HG02571 (cell line): ENCODE data around the gene KANTR.

Experiments
- ATAC-seq: cut with Tn5 transposase; IDR thresholded peaks from one replicate; pipeline ENCODE4 v1.9.1; 2021; ENCODE audit warnings: mild to moderate bottlenecking, moderate library complexity; ENCODE audit not compliant: unreplicated experiment

The KANTR gene

GRCh38 chrX:53080628-53081580, 13.0 kb upstream of the KANTR start:
- ATAC-seq = no peak

DNA sequence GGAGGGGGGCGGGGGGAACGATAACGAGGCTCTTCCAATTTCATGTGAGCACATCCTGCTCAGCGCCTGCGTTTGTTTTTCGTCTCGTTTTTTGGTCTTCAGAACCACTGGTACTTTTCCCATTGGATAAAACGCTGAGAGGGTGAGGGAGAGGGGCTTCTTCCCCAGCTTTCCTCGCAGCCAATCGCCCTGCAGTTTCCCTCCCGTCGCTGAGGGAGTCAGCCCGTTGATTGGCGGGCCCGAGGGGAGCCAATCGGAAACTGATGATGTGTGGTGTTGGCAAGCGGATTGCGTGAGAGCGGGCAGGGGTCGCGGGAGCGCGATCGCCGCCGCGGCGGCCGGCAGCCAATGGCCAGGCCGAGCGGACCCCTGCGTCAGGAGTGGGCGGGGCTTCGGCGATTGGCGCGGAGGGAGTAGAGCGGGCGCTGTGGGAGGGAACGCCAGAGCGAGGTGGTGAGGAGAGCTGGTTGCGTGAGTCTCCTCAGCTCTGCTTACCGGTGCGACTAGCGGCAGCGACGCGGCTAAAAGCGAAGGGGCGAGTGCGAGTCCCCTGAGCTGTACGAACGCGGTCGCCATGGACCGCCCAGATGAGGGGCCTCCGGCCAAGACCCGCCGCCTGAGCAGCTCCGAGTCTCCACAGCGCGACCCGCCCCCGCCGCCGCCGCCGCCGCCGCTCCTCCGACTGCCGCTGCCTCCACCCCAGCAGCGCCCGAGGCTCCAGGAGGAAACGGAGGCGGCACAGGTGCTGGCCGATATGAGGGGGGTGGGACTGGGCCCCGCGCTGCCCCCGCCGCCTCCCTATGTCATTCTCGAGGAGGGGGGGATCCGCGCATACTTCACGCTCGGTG, 11.8 kb upstream of the KANTR start, which contains the start of gene TSPYL2:
TSPYL2 (plus strand) TSS at position 443 of the 848 bp plus-strand sequence; CDS start at position 575, 132 bp downstream.
- ATAC-seq = peak; percentile 91

GRCh38 chrX:53082773-53083616, 10.9 kb upstream of the KANTR start:
- no peak for ATAC-seq

DNA sequence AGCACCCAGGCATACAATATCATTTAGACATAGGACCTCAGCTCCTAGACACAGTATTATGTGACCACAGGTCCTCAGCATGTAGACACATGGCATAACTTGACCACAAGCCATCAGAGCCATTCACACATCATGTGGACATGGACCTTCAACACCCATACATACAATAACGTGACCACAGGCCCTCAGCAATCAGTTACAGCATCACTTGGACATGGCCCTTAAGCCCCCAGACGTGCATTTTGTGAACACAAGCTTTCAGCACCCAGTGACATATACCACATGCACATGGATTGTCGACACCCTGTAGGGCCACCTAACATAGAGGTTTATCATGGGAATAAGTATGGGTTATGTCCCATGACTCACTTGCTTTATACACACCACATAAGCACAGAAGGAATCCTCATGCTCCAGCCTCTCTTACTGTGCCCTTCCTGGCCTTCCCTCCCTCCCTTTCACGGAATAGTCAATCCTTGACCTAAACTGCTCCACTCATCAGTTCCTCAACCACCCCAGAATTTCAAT, 9.8 kb upstream of the KANTR start:
- ATAC-seq = no peak

DNA sequence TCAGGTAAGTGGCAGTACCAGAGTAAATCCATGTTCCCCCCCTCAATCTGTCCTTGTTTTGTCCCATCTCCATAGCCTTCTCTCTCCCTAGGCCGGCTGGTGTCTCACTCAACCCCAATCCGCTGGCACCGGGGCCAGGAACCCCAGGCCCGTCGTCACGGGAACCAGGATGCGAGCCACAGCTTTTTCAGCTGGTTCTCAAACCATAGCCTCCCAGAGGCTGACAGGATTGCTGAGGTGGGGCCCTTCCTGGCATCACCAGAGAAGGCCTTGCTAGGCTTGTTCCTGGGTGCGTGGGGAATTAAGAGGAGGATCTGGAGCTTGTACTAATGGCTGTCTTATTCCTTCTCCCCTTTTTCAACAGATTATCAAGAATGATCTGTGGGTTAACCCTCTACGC, 9.1 kb upstream of the KANTR start:
- ATAC-seq = no peak

GRCh38 chrX:53085661-53086229, 8.2 kb upstream of the KANTR start:
- ATAC-seq = no peak

DNA sequence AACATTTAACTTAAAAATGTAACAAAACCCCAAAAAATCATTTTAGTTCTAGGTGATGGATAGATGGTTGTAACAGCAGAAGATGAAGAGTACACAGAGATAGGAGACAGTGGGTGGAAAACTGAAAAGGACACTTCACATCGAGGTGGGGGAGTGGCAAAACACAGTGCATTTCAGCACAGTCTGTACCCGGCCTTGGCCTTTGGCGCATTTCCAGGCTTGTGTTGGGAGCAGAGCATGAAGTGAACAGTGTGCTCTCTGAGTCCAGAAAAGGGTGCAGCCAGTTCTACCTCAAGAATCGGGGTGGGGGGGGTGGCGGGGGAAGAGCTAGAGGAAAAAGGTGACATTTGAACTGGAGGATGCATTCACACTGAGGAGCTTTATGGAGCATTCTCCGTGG, 7.5 kb upstream of the KANTR start:
- ATAC-seq = no peak

DNA sequence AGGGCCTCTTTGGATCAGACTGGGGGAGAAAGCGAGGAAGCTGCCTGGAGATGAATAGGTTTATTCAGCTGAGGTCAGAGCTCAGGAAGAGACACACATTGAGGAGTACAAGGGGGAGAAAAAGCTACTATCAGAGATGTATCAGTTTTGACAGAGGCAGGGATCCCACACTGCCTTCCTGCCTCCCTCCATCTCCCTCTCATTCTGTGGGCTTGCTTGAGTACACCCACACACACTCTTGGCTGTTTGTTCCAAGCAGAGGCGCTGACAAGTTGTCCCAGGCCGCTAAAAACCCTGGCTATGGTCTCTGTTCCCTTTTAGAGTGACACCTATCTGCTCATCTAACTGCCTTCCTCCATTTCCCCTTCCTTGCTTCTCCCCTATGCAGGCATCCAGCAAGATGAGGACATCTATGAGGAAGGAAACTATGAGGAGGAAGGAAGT, 6.5 kb upstream of the KANTR start:
- ATAC-seq = no peak

- no peak for ATAC-seq
These were observed 5.6 kb upstream of the KANTR start for GRCh38 chrX:53088136-53088974.

- ATAC-seq = no peak
These were observed 4.6 kb upstream of the KANTR start for GRCh38 chrX:53089224-53089842.

DNA sequence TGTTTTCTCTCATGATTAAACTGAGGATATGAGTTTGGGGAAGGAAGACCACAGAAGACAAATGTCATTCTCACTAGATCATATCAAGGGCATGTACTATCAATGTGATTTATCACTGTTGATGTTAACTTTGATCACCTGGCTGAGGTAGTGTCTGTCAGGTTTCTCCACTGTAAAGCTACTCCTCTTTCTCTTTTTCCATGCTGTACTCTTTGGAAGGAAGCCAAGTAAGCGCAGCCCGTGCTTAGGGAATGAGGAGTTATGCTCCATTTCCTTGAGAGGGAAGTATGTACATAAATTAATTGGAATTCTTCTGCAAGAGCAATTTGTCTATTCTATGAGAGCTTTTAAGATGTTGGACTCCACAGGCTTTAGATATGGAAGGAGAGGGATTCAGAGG, 4.0 kb upstream of the KANTR start:
- no peak for ATAC-seq

DNA sequence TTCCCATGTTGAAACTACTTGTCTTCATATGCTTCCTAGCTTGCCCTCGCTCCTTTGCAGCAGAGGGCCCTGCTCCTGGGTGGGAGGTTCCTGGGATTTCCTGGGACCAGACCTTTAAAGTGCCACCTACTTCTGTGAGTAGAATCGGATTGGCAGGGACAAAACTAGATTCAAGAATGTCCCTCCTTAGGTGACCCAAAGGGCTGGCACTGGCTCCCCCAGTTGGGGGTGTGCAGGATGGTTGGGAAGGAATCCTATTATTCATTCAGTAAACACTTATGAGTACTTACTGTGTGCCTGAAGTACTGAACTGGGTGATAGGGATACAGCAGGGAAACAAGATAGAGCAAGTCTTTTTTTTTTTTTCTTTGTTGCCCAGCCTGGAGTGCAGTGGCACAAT, 2.6 kb upstream of the KANTR start:
- no peak for ATAC-seq

- peak; percentile 43 for ATAC-seq
These were observed 726 bp upstream of the KANTR start for GRCh38 chrX:53093177-53093655.

DNA sequence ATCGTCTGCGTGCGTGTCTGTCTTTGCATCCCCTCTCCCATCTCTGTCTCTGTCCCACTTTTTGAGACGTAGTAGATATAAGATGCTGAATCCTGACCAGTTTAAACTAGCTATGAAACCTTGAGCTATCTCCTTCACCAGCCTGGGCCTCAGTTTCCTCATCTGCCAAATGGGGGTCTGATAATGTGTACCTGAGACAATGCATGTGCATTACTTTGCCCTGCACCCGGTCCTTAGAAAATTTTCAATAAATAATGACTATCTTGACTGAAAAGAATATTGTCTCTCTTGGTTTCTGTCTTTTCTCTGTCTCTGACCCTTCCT, 602 bp downstream of the KANTR start:
- no peak for ATAC-seq

- no peak for ATAC-seq
These were observed 1.9 kb downstream of the KANTR start for GRCh38 chrX:53095796-53096195.

GRCh38 chrX:53114864-53115549, 21.1 kb downstream of the KANTR start:
- ATAC-seq = no peak

- ATAC-seq = no peak
These were observed 21.6 kb downstream of the KANTR start for GRCh38 chrX:53115550-53115874.

DNA sequence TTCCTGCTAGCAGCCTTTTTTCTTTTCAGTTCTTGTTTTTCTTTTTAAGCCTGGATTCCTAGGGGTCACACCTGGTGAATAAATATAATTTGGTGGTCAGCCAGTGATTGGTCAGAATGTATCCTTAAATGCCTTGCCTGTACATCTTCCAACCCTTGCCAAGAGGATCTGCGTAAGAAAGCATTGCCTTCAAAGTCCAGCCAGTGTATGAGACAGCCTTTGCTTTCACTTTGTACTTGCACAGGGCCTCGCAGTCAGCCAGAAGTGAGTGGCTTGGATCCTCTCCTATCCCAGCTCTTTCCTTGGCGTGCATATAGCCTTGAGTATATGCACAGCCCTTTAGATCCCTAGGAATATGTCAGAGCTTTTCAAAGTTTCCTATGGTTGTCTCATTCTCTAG, 22.2 kb downstream of the KANTR start:
- no peak for ATAC-seq
